Loucy (cell line): Measurements from ENCODE around the gene ITGB7.

Source experiments
- H2AFZ ChIP-seq: fragments of 200-600 bp; sonication (generic); 2 replicates; pipeline ENCODE4 v1.6.0; 2016; ENCODE audit warnings: antibody characterized with exemption, mild to moderate bottlenecking, low read length, moderate library complexity
- H3F3A ChIP-seq: fragments of 200-600 bp; 2 replicates; pipeline ENCODE4 v1.6.0; 2016; ENCODE audit warnings: antibody characterized with exemption, low read depth, mild to moderate bottlenecking
- H3K27me3 ChIP-seq: fragments of 200-600 bp; sonication (generic); 2 replicates; pipeline ENCODE4 v1.6.1; 2014; ENCODE audit warnings: low read length, mild to moderate bottlenecking; ENCODE audit not compliant: insufficient read depth, poor library complexity, severe bottlenecking
- H3K36me3 ChIP-seq: fragments of 200-600 bp; sonication (generic); 2 replicates; pipeline ENCODE4 v1.6.1; 2016; ENCODE audit warnings: low read length; ENCODE audit not compliant: insufficient read depth
- H3K4me1 ChIP-seq: fragments of 200-600 bp; sonication (generic); 2 replicates; pipeline ENCODE4 v1.5.1; 2014; ENCODE audit warnings: low read length, mild to moderate bottlenecking; ENCODE audit not compliant: insufficient read depth, poor library complexity, severe bottlenecking
- H3K4me2 ChIP-seq: fragments of 200-600 bp; sonication (generic); 2 replicates; pipeline ENCODE4 v1.6.0; 2014; ENCODE audit warnings: antibody characterized with exemption, low read length, low read depth, mild to moderate bottlenecking; ENCODE audit not compliant: poor library complexity, severe bottlenecking
- H3K4me3 ChIP-seq: fragments of 200-600 bp; sonication (generic); 2 replicates; pipeline ENCODE4 v1.5.1; 2014; ENCODE audit warnings: low read length, mild to moderate bottlenecking, mixed read lengths; ENCODE audit not compliant: poor library complexity, severe bottlenecking
- H3K79me2 ChIP-seq: fragments of 200-600 bp; sonication (generic); 2 replicates; pipeline ENCODE4 v1.6.1; 2014; ENCODE audit warnings: low read length; ENCODE audit not compliant: insufficient read depth
- H3K9ac ChIP-seq: fragments of 200-600 bp; sonication (generic); 2 replicates; pipeline ENCODE4 v1.6.0; 2014; ENCODE audit warnings: mild to moderate bottlenecking, low read depth, low read length, moderate library complexity; ENCODE audit not compliant: poor library complexity, severe bottlenecking
- H3K9me2 ChIP-seq: fragments of 200-600 bp; sonication (generic); replicated peaks from 2 replicates; pipeline ENCODE4 v1.6.1; 2016; ENCODE audit warnings: low read depth, low read length, mixed read lengths
- H3K9me3 ChIP-seq: fragments of 200-600 bp; sonication (generic); 2 replicates; pipeline ENCODE4 v1.6.1; 2014; ENCODE audit warnings: mild to moderate bottlenecking, antibody characterized with exemption, low read length, low read depth; ENCODE audit not compliant: insufficient read depth
- H4K20me1 ChIP-seq: fragments of 200-600 bp; sonication (generic); 2 replicates; pipeline ENCODE4 v1.6.0; 2014; ENCODE audit warnings: antibody characterized with exemption, low read length, mild to moderate bottlenecking; ENCODE audit not compliant: insufficient read depth, poor library complexity, severe bottlenecking
- CTCF ChIP-seq: fragments of 200-600 bp; sonication (generic); conservative IDR thresholded peaks from 2 replicates; pipeline ENCODE4 v1.5.1; 2014; ENCODE audit warnings: mild to moderate bottlenecking, antibody characterized with exemption, low read length
- EZH2phosphoT487 ChIP-seq: fragments of 200-600 bp; IDR thresholded peaks from 2 replicates; pipeline ENCODE4 v1.6.1; 2018; ENCODE audit warnings: antibody characterized with exemption, mild to moderate bottlenecking, moderate library complexity, borderline replicate concordance

ITGB7 gene

GRCh38 chr12:53218551-53219291 lies 11.7 kb upstream of the ITGB7 start:
- H3K4me3 ChIP-seq: no peak overlapping the region

GRCh38 chr12:53217931-53218307 lies 10.9 kb upstream of the ITGB7 start:
- Histone ChIP-seq H3K4me1 (peaks cover 34% of the 10 kb centered on the region), H3K79me2 (no peaks in the 10 kb centered on the region), H3K27me3 (no peaks in the 10 kb centered on the region), H3K9me2 (no peaks in the 10 kb centered on the region), H3K9ac (no peak overlapping the region), H3K4me3 (no peak overlapping the region), H3K36me3 (no peaks in the 10 kb centered on the region), H3K9me3 (no peaks in the 10 kb centered on the region), H2AFZ (no peak overlapping the region), H3K4me2 (no peak overlapping the region), H4K20me1 (no peaks in the 10 kb centered on the region), H3F3A (peaks cover 15% of the 10 kb centered on the region)
- TF ChIP-seq CTCF (no peak), EZH2phosphoT487 (no peak)

More at GRCh38 chr12:53218551-53219291, 11.7 kb upstream of the ITGB7 start:
- H2AFZ ChIP-seq: no peak overlapping the region
- H3K4me2 ChIP-seq: peak overlapping the region; percentile 94
- H3K4me1 ChIP-seq: peaks cover 40% of the 10 kb centered on the region
- no peaks in the 10 kb centered on the region for H3K27me3 ChIP-seq
- no peaks in the 10 kb centered on the region for H3K9me3 ChIP-seq
- TF ChIP-seq EZH2phosphoT487 (no peak), CTCF (no peak)
- H3K79me2 ChIP-seq: no peaks in the 10 kb centered on the region
- no peaks in the 10 kb centered on the region for H3K36me3 ChIP-seq
- no peaks in the 10 kb centered on the region for H4K20me1 ChIP-seq
- H3F3A ChIP-seq: peaks cover 15% of the 10 kb centered on the region
- H3K9ac ChIP-seq: no peak overlapping the region
- H3K9me2 ChIP-seq: no peaks in the 10 kb centered on the region

GRCh38 chr12:53217051-53217930 lies 10.2 kb upstream of the ITGB7 start:
- Histone ChIP-seq H3K79me2 (no peaks in the 10 kb centered on the region), H3K4me3 (no peak overlapping the region)

More at GRCh38 chr12:53217051-53217930, 10.2 kb upstream of the ITGB7 start:
- Histone ChIP-seq H3K27me3 (no peaks in the 10 kb centered on the region), H3K9me3 (no peaks in the 10 kb centered on the region), H3K9ac (no peak overlapping the region), H3K36me3 (no peaks in the 10 kb centered on the region), H4K20me1 (no peaks in the 10 kb centered on the region), H3K4me2 (no peak overlapping the region), H3K9me2 (no peaks in the 10 kb centered on the region), H3F3A (peaks cover 15% of the 10 kb centered on the region), H2AFZ (no peak overlapping the region), H3K4me1 (peaks cover 28% of the 10 kb centered on the region)
- TF ChIP-seq CTCF: no peak
- no peak for TF ChIP-seq EZH2phosphoT487
